ENCODE measurements around the gene YOD1.
A peak's percentile ranks its signal among the peaks of the same experiment; 100 is the strongest.

YOD1 gene

GRCh38 chr1:207076181-207076955 is 25.4 kb upstream of the YOD1 start:
- TF ChIP-seq, protein P1, sequence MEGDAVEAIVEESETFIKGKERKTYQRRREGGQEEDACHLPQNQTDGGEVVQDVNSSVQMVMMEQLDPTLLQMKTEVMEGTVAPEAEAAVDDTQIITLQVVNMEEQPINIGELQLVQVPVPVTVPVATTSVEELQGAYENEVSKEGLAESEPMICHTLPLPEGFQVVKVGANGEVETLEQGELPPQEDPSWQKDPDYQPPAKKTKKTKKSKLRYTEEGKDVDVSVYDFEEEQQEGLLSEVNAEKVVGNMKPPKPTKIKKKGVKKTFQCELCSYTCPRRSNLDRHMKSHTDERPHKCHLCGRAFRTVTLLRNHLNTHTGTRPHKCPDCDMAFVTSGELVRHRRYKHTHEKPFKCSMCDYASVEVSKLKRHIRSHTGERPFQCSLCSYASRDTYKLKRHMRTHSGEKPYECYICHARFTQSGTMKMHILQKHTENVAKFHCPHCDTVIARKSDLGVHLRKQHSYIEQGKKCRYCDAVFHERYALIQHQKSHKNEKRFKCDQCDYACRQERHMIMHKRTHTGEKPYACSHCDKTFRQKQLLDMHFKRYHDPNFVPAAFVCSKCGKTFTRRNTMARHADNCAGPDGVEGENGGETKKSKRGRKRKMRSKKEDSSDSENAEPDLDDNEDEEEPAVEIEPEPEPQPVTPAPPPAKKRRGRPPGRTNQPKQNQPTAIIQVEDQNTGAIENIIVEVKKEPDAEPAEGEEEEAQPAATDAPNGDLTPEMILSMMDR (IDR thresholded peaks at IDR 0.05; ENCODE audit: low read depth, low read length), result no peak
- TF ChIP-seq MYC (IDR thresholded peaks at IDR 0.05; ENCODE audit: low read depth, low read length) (no peak), POLR2A (IDR thresholded peaks at IDR 0.05; ENCODE audit: extremely low read depth, insufficient read length) (no peak)
- TF ChIP-seq, protein P2, sequence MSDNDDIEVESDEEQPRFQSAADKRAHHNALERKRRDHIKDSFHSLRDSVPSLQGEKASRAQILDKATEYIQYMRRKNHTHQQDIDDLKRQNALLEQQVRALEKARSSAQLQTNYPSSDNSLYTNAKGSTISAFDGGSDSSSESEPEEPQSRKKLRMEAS (IDR thresholded peaks at IDR 0.05; ENCODE audit: low read depth, low read length), result no peak
- H3K4me3 ChIP-seq (ENCODE audit: low read depth, low read length), result no peak overlapping the region
- no peak for DNase-seq (ENCODE audit: low read depth)

GRCh38 chr1:207073906-207074820 is 23.2 kb upstream of the YOD1 start:
- DNase-seq (ENCODE audit: low read depth), result no peak
- TF ChIP-seq, protein P1 (IDR thresholded peaks at IDR 0.05; ENCODE audit: low read depth, low read length), result no peak
- TF ChIP-seq POLR2A (IDR thresholded peaks at IDR 0.05; ENCODE audit: extremely low read depth, insufficient read length) (no peak), MYC (IDR thresholded peaks at IDR 0.05; ENCODE audit: low read depth, low read length) (no peak)
- TF ChIP-seq, protein P2 (IDR thresholded peaks at IDR 0.05; ENCODE audit: low read depth, low read length), result no peak

GRCh38 chr1:207072233-207072632 is 21.2 kb upstream of the YOD1 start:
- TF ChIP-seq POLR2A (IDR thresholded peaks at IDR 0.05; ENCODE audit: extremely low read depth, insufficient read length) (no peak), MYC (IDR thresholded peaks at IDR 0.05; ENCODE audit: low read depth, low read length) (no peak)
- TF ChIP-seq, protein P2 (IDR thresholded peaks at IDR 0.05; ENCODE audit: low read depth, low read length), result no peak
- TF ChIP-seq, protein P1 (IDR thresholded peaks at IDR 0.05; ENCODE audit: low read depth, low read length), result no peak
- H3K4me3 ChIP-seq (ENCODE audit: low read depth, low read length), result no peak overlapping the region
- DNase-seq (ENCODE audit: low read depth), result no peak

More at GRCh38 chr1:207073906-207074820, 23.2 kb upstream of the YOD1 start:
- H3K4me3 ChIP-seq (ENCODE audit: low read depth, low read length), result no peak overlapping the region

DNA sequence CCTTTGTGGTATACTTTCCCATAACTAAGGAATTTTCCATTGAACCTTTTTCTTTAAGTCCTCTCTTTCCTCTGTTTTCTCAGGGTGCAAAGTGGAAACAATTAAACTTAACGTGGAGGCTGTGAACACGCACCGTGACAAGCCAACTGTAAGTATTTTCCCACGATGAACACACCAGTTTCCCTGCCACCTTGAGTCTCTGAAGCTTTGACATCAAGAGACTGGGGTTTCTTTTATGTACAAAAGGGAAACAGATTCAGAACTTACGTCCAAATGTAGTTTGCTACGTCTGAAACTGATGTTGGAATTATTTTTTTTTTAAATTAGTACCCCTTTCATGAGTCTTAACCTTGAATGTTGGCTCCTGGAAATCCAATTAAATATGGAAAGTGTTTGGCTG is 20.4 kb upstream of the YOD1 start:
- no peak for DNase-seq (ENCODE audit: low read depth)
- H3K4me3 ChIP-seq (ENCODE audit: low read depth, low read length), result no peak overlapping the region
- TF ChIP-seq MYC (IDR thresholded peaks at IDR 0.05; ENCODE audit: low read depth, low read length) (no peak), POLR2A (IDR thresholded peaks at IDR 0.05; ENCODE audit: extremely low read depth, insufficient read length) (no peak)
- TF ChIP-seq, protein P2 (IDR thresholded peaks at IDR 0.05; ENCODE audit: low read depth, low read length), result no peak
- TF ChIP-seq, protein P1 (IDR thresholded peaks at IDR 0.05; ENCODE audit: low read depth, low read length), result no peak

DNA sequence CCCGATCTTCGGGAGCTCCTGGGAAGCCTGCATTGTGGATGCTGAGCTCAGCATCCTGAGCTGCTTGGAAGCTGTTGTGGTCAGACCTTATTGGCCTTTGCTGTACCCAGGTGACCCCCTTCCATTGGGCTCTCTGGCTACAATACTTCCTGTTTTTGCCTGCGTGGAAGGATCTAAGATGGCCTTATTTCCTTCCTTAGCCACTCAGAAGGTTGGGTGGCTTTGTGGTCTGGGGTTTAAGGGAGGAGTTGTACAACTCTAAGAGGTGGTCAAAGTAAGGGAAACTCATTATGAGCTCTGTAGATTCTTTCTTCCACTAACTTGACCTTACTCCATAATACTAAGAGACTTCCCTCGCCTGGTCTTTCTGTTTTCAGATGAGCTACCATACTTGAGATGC is 19.8 kb upstream of the YOD1 start:
- H3K4me3 ChIP-seq (ENCODE audit: low read depth, low read length), result no peak overlapping the region
- peak; percentile 86 for DNase-seq (ENCODE audit: low read depth)
- TF ChIP-seq, protein P2 (IDR thresholded peaks at IDR 0.05; ENCODE audit: low read depth, low read length), result no peak
- TF ChIP-seq, protein P1 (IDR thresholded peaks at IDR 0.05; ENCODE audit: low read depth, low read length), result no peak
- no peak for TF ChIP-seq MYC (IDR thresholded peaks at IDR 0.05; ENCODE audit: low read depth, low read length)
- no peak for TF ChIP-seq POLR2A (IDR thresholded peaks at IDR 0.05; ENCODE audit: extremely low read depth, insufficient read length)

All from NB4 (cell line).